Lower leg skin (tissue), 4 donors: Measurements from ENCODE around the gene ATF7IP2. TPM values are rescaled to one million over a fixed set of nuclear protein-coding genes. Genes with fewer than 3 reads are reported as not detected.
"Not testable (repeated sequence)": the region's sequence is repeated elsewhere in the genome, so short reads cannot be mapped to it uniquely, and the experiment has no call there.

Experiments used
- DNase-seq, 2 donors: peaks; one replicate each; pipeline ENCODE4 v3.0.0-alpha.2; 2019; ENCODE audit warnings: low spot score in 2 of 2
- H3K4me3 ChIP-seq: fragments of 200-600 bp; sonication (generic); 2 replicates; pipeline ENCODE4 v1.5.1; 2017; ENCODE audit warnings: mild to moderate bottlenecking, low read depth; ENCODE audit not compliant: poor library complexity, severe bottlenecking
- POLR2A ChIP-seq, 2 donors: fragments of 450-650 bp; IDR thresholded peaks; one replicate each; pipeline ENCODE4 v1.6.1; 2016 to 2017; ENCODE audit warnings: antibody characterized with exemption in 2 of 2, mild to moderate bottlenecking in 1 of 2, moderate library complexity in 1 of 2
- WGBS, 2 donors: methylation state at CpG; one replicate each; pipeline ENCODE4 v1.1.5; 2018; 5-methylcytosine and 5-hydroxymethylcytosine counted together
- intact Hi-C: fragments of 100-400 bp; cut with DNase I; formaldehyde crosslinking; loops from one replicate; pipeline ENCODE4 v1.15.0; 2023; ENCODE audit warnings: low total_unique reads
- total RNA-seq, 4 donors: library from RNA; depleted of rRNA; stranded (reverse); fragments of >200 nt; gene quantifications; one replicate each; pipeline ENCODE4 v1.1.0, GENCODE V29; 2016
- TF ChIP-seq, protein P1 (sequence below), 3 donors: fragments of 450-650 bp; IDR thresholded peaks; one replicate each; pipeline ENCODE4 v1.5.1; 2016; ENCODE audit warnings: antibody characterized with exemption in 3 of 3, mild to moderate bottlenecking in 3 of 3, moderate library complexity in 2 of 3

The ATF7IP2 gene, protein sequence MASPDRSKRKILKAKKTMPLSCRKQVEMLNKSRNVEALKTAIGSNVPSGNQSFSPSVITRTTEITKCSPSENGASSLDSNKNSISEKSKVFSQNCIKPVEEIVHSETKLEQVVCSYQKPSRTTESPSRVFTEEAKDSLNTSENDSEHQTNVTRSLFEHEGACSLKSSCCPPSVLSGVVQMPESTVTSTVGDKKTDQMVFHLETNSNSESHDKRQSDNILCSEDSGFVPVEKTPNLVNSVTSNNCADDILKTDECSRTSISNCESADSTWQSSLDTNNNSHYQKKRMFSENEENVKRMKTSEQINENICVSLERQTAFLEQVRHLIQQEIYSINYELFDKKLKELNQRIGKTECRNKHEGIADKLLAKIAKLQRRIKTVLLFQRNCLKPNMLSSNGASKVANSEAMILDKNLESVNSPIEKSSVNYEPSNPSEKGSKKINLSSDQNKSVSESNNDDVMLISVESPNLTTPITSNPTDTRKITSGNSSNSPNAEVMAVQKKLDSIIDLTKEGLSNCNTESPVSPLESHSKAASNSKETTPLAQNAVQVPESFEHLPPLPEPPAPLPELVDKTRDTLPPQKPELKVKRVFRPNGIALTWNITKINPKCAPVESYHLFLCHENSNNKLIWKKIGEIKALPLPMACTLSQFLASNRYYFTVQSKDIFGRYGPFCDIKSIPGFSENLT
- total RNA-seq, result 1 to 10 TPM; 2.4 to 7.3 (median 3.4) TPM

DNA sequence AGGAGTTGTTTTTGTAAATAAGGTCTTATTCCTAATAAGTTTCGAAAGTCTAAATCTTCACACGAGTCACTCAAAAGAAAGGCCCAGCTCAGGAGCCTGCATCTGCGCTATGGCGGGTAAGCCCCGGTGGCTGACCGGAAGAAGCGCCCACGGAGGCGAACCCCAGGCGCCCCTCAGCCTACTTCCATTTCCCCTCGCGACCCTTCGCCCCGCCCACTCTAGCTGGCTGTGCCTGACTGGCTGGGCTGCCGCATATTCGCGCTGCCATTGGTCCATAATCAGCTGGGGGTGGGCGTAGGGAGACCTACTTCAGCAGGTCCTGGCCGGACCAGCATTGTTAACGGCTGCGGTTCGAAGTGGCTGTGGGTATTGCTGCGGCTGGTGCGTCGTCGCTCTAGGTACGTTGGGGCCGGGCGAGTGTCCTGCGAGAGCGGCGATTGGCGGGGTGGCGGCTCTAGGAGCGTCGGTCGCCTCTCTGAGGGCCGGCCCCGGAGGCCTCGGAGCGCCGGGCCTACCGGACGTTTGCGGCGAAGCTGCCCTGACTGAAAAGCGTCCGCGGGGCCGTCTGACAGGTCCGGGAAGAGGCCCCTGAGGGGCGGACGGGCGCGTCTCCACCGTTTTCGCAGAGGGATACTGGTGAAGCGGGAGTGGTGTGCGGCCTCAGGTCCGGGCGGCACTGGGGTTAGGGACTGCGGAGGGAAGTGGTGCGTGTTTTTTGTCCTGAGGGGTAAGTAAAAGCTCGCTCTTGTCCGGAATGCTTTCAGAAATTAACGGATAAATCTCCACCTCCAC is at the start of gene ATF7IP2:
TSS of gene ATF7IP2 (plus strand) at position 337 of the 792 bp plus-strand sequence. CDS start 44,560 bp downstream, outside the sequence.
- WGBS, 2 donors, result 10 to 11% methylated on average over 31 to 52 of the region's 66 CpGs
- H3K4me3 ChIP-seq, result peak within 1 kb of the TSS; percentile 28
- TF ChIP-seq, protein P1, sequence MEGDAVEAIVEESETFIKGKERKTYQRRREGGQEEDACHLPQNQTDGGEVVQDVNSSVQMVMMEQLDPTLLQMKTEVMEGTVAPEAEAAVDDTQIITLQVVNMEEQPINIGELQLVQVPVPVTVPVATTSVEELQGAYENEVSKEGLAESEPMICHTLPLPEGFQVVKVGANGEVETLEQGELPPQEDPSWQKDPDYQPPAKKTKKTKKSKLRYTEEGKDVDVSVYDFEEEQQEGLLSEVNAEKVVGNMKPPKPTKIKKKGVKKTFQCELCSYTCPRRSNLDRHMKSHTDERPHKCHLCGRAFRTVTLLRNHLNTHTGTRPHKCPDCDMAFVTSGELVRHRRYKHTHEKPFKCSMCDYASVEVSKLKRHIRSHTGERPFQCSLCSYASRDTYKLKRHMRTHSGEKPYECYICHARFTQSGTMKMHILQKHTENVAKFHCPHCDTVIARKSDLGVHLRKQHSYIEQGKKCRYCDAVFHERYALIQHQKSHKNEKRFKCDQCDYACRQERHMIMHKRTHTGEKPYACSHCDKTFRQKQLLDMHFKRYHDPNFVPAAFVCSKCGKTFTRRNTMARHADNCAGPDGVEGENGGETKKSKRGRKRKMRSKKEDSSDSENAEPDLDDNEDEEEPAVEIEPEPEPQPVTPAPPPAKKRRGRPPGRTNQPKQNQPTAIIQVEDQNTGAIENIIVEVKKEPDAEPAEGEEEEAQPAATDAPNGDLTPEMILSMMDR (IDR thresholded peaks at IDR 0.05), result peak in 1 of 3 donors; percentile 14
- TF ChIP-seq POLR2A (IDR thresholded peaks at IDR 0.05), result no peak
- intact Hi-C loops, result no loop called here
- peak; percentile 48 to 89 for DNase-seq

DNA sequence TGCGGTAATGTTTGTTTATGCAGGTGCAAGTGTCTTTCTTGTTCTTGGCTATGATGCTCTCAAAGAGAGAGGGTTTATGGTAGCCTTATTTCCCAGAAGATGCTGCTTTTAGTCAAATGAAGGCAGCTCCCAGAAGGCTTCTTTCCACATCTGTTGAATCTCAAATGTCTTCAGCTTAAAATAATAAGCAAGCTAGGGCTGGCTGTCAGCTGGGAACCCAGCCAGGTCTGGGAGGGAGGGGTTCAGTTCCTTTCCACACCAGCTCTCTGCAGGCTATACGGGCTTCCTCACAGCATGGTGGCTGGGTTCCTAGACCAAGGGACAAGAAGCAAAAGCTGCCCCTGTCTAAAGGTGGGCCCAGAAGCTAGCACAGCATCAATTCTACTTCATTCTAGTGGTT is 47.4 kb upstream of the ATF7IP2 start:
- TF ChIP-seq POLR2A (IDR thresholded peaks at IDR 0.05), result no peak
- WGBS, 2 donors, result 50 to 64% methylated on average over 2 of the region's 2 CpGs
- no peak overlapping the region for H3K4me3 ChIP-seq
- no peak for DNase-seq
- intact Hi-C loops, result no loop called here

DNA sequence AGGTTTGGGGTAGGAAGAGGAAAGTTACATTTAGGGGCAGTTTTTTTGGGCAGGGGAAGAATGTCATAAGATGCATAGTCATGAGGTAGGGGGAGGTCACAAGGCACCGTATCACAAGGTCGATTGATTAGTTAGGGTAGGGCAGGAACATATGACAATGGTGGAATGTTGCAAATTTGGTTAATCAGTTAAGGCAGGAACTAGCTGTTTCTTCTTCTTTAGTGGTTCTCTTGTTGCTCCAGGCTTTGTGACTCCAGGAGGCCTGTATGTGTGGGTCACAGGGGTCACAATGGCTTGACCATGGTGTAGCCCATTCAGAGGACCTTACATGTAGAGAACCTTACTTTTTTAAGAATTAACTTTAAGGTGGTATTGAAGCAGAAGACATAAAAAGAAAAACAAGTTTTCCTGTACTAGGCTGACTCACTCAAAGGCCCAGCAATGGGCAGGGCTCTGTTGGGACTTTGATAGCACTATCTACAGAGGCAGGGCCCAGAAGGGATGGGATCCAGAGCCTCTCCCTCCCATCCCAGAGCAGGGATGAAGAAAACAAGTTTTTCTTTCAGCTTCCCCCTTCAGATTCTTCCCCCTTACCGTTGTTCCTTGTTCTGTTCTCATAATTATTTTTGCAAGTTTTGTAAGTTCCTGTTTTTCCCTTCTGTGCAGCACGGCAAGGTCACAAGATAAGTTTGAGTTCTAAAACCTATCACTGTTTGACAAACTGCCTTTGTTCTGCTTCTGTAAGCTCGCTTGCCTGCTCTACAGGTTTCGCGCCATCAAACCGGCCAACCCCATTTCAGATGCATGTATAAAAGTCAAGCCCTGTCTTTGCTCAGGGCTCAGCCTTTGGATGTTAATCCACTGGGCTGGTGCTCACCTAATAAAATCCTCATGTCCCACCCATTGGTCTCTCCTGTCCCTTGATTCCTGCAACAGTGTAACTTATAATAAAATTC is 45.8 kb upstream of the ATF7IP2 start:
- intact Hi-C loops, result no loop called here
- no peak for DNase-seq
- TF ChIP-seq POLR2A (IDR thresholded peaks at IDR 0.05), result no peak
- TF ChIP-seq, protein P1 (IDR thresholded peaks at IDR 0.05), result no peak
- 87% methylated on average over 8 of the region's 8 CpGs for WGBS, 2 donors
- H3K4me3 ChIP-seq, result no peak overlapping the region

DNA sequence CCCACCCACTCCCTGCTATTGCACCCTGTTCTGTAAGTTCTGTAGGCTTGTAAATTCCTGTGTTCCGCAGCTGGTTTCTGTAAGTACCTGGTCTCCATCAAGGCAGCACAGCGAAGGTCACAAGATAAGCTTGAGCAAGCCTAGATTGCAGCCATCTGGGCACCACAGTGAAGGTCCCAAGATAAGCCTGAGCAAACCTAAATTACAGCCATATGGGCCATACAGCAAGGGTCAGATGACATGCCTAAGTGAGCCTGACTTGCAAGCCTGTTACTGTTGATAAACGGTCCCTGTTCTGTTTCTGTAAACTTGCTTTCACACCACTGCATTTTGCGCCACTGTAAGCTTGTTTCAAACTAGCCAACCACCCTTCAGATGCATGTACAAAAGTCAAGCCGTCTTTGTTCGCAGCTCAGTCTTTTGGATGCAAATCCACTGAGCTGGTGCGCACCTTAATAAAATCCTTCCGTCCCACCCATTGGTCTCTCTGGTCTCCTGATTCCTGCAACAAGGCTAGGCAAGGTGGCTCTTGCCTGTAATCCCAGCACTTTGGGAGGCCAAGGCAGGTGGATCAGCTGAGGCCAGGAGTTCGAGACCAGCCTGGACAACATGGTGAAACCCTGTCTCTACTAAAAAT is 42.6 kb upstream of the ATF7IP2 start:
- no peak for TF ChIP-seq POLR2A (IDR thresholded peaks at IDR 0.05)
- TF ChIP-seq, protein P1 (IDR thresholded peaks at IDR 0.05), result no peak
- no peak for DNase-seq
- intact Hi-C loops, result no loop called here
- no peak overlapping the region for H3K4me3 ChIP-seq
- WGBS, 2 donors, result 81% methylated on average over 9 of the region's 9 CpGs

DNA sequence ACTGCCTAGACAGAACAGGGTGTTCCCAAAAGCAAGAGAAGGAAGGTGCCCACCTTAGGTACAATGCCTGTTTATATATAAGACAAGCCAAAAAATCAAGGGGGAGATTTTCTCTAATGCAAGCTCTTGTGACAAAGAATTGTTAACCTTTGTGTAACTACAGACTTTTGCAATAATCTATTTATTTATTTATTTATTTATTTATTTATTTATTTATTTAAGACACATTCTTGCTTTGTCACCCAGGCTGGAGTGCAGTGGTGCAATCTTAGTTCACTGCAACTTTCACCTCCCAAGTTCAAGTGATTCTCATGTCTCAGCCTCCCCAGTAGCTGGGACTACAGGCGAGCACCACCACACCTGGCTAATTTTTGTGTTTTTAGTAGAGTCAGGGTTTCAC is 41.2 kb upstream of the ATF7IP2 start:
- intact Hi-C loops, H3K4me3 ChIP-seq, DNase-seq: not testable (repeated sequence)
- WGBS, 2 donors, result 85 to 94% methylated on average over 1 of the region's 1 CpG

DNA sequence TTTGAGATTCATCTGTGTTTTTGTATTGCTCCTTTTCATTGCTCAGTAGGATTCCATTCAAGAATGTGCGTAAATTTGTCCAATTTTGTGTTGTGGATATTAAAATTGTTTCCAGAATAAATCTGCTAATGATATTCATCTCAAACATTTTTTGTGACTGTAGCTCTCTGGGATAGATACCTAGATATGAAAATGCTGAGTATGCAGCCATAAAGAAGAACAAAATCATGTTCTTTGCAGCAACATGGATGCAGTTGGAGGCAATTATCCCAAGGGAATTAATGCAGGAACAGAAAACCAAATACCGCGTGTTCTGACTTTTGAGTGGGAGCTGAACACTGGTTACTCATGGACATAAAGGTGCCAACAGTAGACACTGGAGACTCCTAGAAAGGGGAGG is 40.2 kb upstream of the ATF7IP2 start:
- no peak overlapping the region for H3K4me3 ChIP-seq
- intact Hi-C loops, result no loop called here
- DNase-seq, result no peak
- 95 to 98% methylated on average over 3 of the region's 3 CpGs for WGBS, 2 donors
- TF ChIP-seq POLR2A (IDR thresholded peaks at IDR 0.05), result no peak
- TF ChIP-seq, protein P1 (IDR thresholded peaks at IDR 0.05), result no peak
